Measurements from ENCODE around the gene PIK3R6.

- TF ChIP-seq, protein P1, sequence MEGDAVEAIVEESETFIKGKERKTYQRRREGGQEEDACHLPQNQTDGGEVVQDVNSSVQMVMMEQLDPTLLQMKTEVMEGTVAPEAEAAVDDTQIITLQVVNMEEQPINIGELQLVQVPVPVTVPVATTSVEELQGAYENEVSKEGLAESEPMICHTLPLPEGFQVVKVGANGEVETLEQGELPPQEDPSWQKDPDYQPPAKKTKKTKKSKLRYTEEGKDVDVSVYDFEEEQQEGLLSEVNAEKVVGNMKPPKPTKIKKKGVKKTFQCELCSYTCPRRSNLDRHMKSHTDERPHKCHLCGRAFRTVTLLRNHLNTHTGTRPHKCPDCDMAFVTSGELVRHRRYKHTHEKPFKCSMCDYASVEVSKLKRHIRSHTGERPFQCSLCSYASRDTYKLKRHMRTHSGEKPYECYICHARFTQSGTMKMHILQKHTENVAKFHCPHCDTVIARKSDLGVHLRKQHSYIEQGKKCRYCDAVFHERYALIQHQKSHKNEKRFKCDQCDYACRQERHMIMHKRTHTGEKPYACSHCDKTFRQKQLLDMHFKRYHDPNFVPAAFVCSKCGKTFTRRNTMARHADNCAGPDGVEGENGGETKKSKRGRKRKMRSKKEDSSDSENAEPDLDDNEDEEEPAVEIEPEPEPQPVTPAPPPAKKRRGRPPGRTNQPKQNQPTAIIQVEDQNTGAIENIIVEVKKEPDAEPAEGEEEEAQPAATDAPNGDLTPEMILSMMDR (conservative IDR thresholded peaks at IDR 0.05 in 1 of 2, IDR thresholded peaks at IDR 0.05 in 1 of 2; ENCODE audit: extremely low read depth in 1 of 2, insufficient read depth in 1 of 2, low read depth in 1 of 2, low read length in 2 of 2): no peak
- TF ChIP-seq EZH2 (IDR thresholded peaks at IDR 0.05; ENCODE audit: borderline replicate concordance, low read length): no peak
These were observed 76.1 kb downstream of the PIK3R6 start for GRCh38 chr17:8791248-8791909.
